CD1c-positive myeloid dendritic cell (primary cell): ENCODE results near the gene CYTIP.
A peak's percentile ranks its signal among the peaks of the same experiment; 100 is the strongest.
"Not testable (repeated sequence)": the region's sequence is repeated elsewhere in the genome, so short reads cannot be mapped to it uniquely, and the experiment has no call there.

ENCODE experiments used
- DNase-seq: peaks from one replicate; pipeline ENCODE4 v3.0.0-alpha.2; 2016; ENCODE audit errors: extremely low spot score

CYTIP gene

DNA sequence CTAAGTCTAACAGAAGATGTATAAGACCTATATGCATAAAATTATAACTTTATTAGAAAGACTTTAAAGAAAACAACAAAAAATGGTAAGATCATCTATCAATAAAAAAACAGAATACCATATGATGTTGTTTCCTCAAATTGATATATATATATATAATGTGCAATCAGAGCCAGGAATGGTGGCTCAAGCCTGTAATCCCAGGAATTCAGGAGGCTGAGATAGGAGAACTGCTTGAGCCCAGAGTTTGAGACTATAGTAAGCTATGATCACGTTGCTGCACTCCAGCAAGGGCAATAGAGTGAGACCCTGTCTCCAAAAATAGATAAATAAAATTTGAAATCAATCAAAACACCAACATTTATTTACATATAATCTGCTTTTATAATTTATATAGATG, 19.5 kb downstream of the CYTIP start:
- DNase-seq, result no peak

DNA sequence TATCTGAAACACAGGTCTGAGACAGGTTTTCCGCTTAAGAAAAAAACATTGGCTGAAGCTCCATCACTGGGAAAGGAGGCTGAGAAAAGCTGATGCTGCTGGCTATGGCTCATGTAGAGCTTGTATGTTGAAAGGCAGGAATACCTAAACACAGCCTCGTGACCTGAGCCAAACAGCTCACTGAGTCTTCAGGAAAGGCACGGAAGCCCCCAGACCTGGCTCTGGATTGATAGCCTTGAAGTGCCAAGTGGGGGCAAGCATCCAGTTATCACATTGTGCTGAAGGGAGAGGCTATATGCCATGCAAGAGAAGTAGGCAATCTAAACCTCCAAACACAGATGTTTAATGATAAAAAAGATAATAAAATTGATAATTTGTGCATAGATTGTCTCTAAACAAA, 21.9 kb downstream of the CYTIP start:
- DNase-seq, result no peak

DNA sequence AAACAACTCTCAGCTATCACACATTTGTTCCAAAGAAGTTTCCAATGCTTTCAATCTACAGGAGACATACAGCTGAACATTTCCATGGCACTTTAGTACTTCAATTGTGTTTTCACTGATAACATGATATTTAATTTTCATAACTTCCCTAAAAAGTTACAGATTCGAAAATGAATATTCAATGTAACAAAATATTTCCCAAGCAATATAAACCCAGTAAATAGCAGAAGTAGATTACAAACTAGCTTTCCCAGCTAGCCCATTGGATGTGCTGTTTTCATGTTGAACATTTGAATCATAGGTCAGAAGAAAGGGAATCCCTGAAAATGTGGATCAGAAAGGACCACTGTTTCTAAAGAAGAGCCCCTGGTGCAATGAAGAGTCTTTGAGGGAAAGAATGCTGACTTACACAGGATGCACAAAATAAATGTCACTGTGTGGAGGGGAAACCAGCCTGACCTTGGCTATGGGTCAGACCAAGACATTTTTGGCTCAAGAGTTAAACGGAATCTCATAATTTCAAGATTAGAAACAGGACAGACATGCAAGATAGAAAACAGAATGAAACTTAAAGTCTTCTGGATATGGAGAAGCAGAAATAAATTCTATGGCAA, 22.5 kb downstream of the CYTIP start:
- peak; percentile 88 for DNase-seq

DNA sequence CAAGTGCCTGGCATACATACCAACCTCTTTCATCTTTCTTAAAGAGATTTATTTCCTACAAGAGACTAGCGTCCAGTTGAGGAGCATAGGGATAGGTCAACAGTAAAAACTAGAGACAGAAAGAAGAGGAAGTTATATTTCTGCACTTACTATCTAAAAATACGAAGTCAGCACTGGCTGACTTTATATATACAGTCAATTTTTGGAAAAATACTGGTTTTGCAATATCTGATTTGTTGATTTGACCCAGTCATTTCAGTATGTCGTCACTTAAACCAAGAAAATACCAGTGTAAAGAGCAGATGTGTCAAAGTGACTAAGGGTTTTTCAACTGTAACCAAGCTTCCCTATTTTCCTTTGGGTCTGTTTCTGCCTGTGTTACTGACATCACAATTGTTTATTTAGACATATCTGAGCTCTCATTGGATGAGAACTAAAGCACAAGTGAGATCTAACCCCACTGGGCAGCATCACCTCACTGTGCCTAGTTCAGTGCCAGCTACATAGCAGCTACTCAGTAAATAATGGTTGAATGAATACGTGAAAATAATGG, 23.0 kb downstream of the CYTIP start:
- peak; percentile 96 for DNase-seq

DNA sequence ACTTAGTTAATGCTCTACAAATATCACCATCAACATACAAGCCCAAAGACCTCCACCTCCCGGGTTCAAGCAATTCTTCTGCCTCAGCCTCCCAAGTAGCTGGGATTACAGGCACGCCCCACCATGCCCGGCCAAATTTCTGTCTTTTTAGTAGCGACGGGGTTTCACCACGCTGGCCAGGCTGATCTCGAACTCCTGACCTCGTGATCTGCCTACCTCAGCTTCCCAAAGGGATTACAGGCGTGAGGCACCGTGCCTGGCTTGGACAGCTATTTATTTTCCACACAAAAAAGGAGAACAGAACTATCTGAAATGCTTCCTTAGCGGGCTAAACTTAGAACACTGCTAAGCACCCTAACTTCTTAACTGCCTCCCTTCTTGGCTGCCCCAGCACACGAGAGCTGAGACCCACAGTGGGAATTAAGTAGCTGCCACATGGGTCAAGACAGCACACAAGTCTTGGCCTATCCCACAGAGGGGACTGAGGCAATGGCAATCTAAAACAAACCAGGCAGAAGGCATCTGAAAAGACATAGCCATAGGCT, 24.8 kb downstream of the CYTIP start:
- DNase-seq, result peak; percentile 63

DNA sequence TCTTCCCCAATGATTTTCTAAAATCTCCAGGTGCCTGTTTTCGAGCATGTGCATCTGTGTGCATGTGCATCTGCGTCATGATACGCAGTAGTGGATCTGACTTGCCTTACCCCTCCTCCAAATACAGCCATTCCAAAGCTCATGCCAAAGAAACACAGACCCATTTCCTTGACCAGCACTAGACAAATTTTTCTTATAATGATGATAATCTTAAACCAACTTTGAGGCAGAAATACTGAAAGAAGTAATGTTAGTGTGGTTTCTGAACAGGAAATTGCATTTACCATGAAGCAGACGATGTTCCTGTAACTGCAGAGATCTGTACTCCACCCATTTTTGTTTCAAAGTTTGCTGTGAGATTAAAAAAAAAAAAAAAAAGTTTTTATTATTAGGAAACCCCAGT, 25.6 kb downstream of the CYTIP start:
- peak; percentile 59 for DNase-seq

DNA sequence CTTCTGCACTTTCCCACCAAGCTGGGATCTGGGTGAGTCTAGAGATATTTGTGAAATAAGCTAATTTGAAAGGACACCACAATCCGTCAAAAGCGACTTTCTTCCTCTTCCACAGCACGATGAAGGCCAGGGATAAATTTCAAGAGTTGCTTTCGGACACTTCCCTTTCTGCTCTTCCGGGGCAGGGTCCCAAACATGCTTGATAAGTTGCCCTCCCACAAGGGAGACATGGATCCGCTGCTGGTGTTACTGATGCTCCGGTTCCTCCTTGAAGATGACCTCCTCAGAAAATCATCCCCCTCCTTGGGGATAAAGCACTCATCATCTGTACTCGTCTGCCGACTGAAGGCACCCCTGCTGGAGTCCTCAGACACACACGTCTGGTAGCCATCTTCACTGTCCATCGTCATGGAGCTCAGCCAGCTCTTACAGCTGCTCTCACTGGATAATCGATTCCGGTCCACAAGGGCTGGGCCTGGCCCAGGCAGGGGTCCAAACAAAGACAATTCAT, 28.2 kb downstream of the CYTIP start:
- peak; percentile 73 for DNase-seq

DNA sequence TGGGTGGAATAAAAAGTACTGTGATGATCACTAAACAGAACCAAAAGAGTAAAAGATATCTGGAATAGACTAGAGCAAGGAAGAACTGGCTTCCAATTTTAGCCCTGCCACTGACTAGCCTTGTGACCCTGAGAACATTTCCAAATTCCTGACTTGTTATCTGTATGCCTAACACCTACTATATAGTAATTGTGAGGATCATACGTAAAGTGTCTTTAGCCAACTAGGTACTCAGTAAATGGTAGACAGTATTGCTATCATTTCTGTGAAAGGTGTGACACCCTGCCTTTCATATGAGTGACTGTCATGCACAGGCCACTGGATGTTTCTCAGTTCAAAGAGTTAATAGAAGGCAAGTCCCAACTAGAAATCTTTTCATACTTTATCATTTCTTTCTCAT, 29.8 kb downstream of the CYTIP start:
- no peak for DNase-seq

DNA sequence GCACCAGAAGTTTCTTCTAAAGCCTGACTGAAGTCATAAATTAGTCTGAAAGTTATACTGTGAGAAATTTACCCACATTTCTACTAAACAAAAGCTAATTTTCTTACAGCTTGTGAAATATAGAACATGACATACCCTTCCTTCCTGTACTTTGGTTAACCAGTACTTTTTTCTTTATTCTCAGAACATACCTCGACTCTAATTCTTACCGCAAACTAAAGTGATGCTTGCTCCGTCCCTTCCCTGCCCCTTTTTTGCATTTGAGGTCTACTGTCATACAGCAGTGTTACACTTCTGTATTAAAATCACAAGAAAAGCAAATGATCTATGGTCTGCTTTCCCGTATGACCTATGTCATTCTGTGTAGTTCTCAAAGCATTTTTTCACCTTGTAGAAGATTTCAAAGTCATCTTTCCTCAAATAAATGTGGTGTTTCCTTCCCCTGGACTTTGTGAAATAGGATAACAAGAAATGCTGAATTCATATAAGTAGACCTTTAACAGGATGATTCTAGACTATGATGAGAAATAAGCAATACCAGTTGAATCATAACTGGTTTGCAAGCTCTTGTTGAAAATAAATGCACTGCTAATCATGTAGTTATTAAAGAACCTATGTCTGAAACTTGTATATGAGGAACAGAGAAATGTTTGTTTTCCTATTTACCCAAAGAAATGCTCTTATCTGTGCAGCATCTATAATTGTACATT, 30.4 kb downstream of the CYTIP start:
- DNase-seq, result peak; percentile 54

DNA sequence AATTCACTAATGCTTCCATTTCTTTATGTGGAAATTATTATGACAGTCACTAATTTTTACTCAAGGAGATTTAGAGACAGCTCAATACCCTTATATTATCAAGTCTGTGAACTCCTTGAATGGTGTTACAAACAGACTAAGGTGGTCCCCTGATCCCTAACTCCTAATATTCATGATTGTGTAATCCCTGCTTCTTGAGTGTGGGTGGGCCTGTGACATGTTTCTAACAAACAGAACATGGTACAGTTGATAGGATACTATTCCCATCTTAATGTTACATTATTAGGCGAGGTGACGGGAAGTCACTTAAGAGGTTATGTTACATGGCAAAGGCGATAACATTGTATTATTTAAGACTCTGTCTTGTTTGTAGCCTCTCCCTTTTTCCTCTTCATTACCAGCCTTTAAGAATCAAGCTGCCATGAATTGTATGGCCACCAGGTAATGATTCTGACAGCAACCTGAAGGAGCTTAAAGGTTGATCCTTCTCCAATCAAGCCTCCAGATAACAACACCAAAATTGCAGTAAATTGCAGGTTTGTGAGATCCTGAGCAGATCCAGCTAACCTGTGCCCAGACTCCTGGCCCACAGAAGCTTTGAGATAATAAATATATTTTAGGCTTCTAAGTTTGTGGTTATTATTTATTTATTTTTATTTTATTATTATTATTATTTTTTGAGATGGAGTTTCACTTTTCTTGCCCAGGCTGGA, 32.1 kb downstream of the CYTIP start:
- no peak for DNase-seq

DNA sequence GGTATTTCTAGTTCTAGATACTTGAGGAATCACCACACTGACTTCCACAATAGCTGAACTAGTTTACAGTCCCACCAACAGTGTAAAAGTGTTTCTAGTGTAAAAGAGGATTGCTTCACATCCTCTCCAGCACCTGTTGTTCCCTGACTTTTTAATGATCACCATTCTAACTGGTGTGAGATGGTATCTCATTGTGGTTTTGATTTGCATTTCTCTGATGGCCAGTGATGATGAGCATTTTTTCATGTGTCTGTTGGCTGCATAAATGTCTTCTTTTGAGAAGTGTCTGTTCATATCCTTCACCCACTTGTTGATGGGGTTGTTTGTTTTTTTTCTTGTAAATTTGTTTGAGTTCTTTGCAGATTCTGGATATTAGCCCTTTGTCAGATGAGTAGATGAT, 38.5 kb downstream of the CYTIP start:
- DNase-seq, result not testable (repeated sequence)

DNA sequence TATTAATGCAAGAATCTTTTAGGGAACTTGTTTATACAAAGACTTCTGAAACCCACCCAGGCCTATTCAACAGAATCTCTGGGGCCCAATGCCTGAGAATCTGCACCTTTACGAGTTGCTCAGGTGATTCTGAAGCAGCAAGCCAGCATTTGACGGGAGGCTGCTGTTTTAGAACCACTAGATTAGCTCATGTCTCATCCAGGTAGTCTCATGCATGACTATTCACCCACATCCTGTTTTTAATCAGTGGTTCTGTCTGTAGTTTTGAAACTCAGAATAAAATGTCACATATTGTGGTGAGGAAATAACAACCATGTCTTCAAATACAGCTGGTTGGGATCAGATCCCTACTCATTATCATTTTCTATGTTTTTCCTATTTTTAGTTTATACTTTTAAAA, 39.5 kb downstream of the CYTIP start:
- DNase-seq, result peak; percentile 59

DNA sequence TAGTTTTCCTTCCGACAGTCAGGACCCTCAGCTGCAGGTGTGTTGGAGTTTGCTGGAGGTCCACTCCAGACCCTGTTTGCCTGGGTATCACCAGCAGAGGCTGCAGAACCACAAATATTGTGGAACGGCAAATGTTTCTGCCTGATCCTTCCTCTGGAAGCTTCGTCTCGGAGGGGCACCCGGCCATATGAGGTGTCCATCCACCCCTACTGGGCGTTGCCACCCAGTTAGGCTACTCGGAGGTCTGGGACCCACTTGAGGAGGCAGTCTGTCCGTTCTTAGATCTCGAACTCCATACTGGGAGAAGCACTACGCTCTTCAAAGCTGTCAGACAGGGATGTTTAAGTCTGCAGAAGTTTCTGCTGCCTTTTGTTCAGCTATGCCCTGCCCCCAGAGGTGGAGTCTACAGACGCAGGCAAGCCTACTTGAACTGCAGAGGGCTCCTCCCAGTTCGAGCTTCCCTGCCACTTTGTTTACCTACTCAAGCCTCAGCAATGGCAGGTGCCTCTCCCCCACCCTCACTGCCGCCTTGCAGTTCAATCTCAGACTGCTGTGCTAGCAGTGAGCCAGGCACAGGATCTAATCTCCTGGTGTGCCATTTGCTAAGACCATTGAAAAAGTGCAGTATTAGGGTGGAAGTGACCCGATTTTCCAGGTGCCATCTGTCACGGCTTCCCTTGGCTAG, 40.9 kb downstream of the CYTIP start:
- DNase-seq, result not testable (repeated sequence)

DNA sequence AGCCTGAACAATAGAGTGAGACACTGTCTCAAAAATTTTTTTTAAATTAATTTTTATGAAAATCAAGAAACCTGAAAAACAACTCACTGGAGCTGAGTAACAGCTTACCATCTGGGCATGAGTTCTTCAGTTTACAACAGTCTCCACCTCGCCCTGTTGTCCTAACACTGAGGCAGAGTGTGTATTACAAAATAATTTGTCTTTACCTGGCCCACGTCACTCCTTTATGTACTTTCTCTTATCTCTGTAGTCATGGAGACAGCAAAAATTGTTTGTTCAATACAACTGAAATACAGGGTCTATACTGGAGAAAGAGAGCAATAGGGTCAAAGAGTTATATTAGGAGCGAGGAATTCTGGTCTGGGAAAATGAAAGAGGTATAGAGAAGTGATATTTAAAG, 48.1 kb downstream of the CYTIP start:
- no peak for DNase-seq

DNA sequence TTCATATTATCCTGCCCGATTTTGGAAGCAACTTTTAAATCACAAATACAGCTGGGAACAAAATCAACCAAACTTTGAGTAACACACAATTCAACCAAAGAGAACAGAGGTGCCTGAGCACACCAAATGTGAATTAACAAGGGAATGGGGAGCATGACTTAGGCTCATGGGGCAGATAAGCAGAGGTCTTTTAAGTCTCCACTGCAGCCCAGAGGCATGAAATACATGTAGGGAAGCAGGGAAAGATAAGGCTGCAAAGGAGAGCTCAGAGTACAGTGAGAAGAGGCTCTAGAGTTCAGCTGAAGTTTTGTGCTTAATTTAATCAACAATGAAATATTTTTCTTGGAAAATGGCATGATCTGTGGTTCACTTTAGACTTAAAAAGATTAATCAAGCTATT, 49.0 kb downstream of the CYTIP start:
- DNase-seq, result no peak

DNA sequence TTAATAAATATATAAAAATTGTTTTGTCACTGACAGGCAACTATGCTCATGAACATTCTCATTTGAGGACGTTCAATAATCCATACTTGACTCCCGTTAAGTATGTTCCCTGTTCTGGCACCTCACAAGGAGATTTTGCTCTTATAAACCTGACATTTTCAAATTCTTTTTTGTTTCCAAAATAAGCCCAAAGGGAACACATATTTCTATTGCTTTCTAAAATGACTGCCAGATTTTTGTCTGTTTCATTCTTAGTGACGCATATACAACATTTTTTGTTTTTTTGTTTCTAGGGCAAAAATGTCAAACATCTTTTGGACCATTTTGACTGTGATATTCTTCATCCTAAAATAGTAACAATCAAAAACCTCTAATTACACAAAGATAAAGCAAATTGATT, 50.5 kb downstream of the CYTIP start:
- DNase-seq, result no peak

DNA sequence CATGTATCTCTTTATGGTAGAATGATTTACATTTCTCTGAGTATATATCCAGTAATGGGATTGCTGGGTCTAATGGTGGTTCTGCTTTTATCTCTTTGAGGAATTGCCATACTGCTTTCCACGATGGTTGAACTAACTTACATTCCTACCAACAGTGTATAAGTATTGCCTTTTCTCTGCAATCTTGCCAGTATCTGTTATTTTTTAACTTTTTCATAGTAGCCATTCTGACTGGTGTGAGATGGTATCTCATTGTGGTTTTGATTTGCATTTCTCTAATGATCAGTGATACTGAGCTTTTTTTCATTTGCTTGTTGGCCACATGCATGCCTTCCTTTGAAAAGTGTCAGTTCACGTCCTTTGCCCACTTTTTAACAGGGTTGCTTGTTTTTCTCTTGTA, 55.1 kb downstream of the CYTIP start:
- no peak for DNase-seq

DNA sequence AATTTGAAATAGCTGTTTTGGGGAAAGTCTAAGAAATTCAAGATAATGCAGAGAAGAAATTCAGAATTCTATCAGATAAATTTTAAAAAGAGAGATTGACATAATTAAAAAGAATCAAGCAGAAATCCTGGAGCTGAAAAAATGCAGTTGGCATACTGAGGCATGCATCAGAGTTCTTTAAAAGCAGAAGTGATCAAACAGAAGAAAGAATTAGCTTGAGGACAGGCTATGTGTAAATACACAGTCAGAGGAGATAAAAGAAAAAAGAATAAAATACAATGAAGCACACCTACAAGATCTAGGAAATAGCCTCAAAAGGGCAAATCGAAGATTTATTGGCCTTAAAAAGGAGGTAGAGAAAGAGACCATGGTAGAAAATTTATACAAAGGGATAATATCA, 57.1 kb downstream of the CYTIP start:
- DNase-seq, result no peak

DNA sequence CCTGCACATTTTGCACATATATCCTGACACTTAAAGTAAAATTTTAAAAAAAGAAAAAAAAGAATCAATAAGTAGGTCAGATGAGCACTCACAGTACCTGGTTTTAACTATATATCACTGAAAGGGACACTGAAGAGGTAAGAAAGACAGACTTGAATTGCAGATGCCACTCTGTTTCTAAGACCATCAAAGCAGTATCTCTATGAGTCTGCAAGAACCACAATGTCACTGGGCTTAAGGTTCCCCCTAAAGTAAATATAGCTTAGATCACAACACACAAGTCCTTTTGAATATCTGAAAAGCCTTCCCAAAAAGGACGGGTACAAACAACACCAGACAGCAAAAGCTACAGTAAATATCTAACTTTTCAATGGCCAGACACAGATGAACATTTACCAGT, 57.6 kb downstream of the CYTIP start:
- no peak for DNase-seq

DNA sequence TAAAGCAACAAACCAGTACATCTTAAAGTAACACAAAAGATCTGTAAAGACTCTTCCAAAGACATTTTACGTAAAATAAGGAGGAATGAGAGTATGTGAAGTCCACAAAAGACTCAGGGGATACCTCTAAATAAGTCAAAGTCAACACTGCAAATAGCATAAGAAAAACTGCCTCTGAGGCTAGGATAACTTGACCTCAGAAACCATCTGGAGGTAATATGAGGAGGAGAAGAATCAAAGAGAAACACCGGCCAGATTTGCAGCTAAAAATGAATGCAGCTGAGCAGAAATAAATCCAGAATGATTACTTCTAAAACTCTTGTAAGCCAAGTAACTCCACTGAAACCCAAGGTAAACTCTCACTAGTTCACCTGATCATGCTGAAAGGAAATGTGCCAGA, 66.0 kb downstream of the CYTIP start:
- DNase-seq, result no peak

DNA sequence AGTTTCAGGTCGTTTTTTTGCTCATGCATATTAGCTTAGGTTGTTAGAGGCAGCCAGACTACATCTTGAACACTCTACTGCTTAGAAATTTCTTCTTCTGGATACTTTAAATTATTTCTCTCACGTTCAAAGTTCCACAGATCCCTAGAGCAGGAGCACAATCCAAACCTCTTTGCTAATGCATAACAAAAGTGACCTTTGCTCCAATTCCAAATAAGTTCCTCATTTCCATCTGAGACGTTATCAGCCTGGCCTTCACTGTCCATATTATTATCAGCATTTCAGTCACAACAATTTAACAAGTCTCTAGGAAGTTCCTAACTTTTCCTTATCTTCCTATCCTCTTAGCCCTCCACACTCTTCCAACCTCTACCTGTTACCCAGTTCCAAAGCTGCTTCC, 67.8 kb downstream of the CYTIP start:
- DNase-seq, result peak; percentile 22

DNA sequence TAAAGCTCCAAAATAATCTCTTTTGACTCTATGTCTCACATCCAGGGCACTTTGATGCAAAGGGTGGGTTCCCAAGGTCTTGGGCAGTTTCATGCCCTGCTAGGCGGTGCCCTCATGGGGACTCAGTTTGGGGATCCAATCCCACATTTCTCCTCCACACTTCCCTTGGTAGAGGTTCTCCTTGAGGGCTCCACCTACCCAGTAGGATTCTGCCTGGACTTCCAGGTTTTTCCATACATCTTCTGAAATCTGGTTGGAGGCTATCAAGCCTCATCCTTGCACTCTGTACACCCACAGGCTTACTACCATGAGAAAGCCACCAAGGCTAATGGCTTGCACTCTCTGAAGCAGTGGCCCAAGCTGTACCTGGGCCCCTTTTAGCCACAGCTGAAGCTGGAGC, 68.5 kb downstream of the CYTIP start:
- no peak for DNase-seq
